ENCODE results near the gene ZC3H13. TPM values are rescaled to one million over a fixed set of nuclear protein-coding genes. Genes with fewer than 3 reads are reported as not detected.

Gene ZC3H13
- total RNA-seq, 2 experiments from 2014 or later = 34.1 to 37.7 TPM

- peaks cover 2% of the 10 kb centered on the region for H3K9me3 Mint-ChIP-seq
- peaks cover 75% of the 10 kb centered on the region for H3K36me3 Mint-ChIP-seq (ENCODE audit: low read depth)
- H3K27ac Mint-ChIP-seq = no peak overlapping the region
- POLR2A ChIA-PET = no interaction called here
- no peak for DNase-seq
- peaks cover 6% of the 10 kb centered on the region for H3K4me1 Mint-ChIP-seq
- no peak overlapping the region for H3K4me3 Mint-ChIP-seq
- CTCF ChIA-PET = no interaction called here
- H3K27me3 Mint-ChIP-seq = no peaks in the 10 kb centered on the region
These were observed 77.2 kb downstream of the ZC3H13 start for GRCh38 chr13:45975337-45975736.

- H3K9me3 Mint-ChIP-seq = peaks cover 2% of the 10 kb centered on the region
- H3K27me3 Mint-ChIP-seq = no peaks in the 10 kb centered on the region
- H3K4me1 Mint-ChIP-seq = peaks cover 6% of the 10 kb centered on the region
- POLR2A ChIA-PET = no interaction called here
- H3K27ac Mint-ChIP-seq = no peak overlapping the region
- DNase-seq = no peak
- H3K4me3 Mint-ChIP-seq = no peak overlapping the region
- peaks cover 78% of the 10 kb centered on the region for H3K36me3 Mint-ChIP-seq (ENCODE audit: low read depth)
- CTCF ChIA-PET = no interaction called here
These were observed 78.0 kb downstream of the ZC3H13 start for GRCh38 chr13:45974500-45974899.

GRCh38 chr13:45967589-45967988 is 85.0 kb downstream of the ZC3H13 start:
- Mint-ChIP-seq H3K36me3 (ENCODE audit: low read depth) (peaks cover 73% of the 10 kb centered on the region), H3K9me3 (no peaks in the 10 kb centered on the region), H3K27ac (no peak overlapping the region), H3K27me3 (no peaks in the 10 kb centered on the region), H3K4me3 (no peak overlapping the region), H3K4me1 (peaks cover 5% of the 10 kb centered on the region)
- DNase-seq = no peak
- ChIA-PET POLR2A (no interaction called here), CTCF (no interaction called here)

GRCh38 chr13:45966715-45967114 is 85.8 kb downstream of the ZC3H13 start:
- POLR2A ChIA-PET = no interaction called here
- Mint-ChIP-seq H3K9me3 (no peaks in the 10 kb centered on the region), H3K4me3 (no peak overlapping the region), H3K27me3 (no peaks in the 10 kb centered on the region), H3K27ac (peak overlapping the region; percentile 17), H3K4me1 (peaks cover 5% of the 10 kb centered on the region), H3K36me3 (ENCODE audit: low read depth) (peaks cover 68% of the 10 kb centered on the region)
- no peak for DNase-seq
- CTCF ChIA-PET = no interaction called here

GRCh38 chr13:45961468-45961867 is 91.1 kb downstream of the ZC3H13 start:
- Mint-ChIP-seq H3K36me3 (ENCODE audit: low read depth) (peaks cover 55% of the 10 kb centered on the region), H3K4me1 (no peaks in the 10 kb centered on the region), H3K4me3 (no peak overlapping the region), H3K27me3 (no peaks in the 10 kb centered on the region), H3K27ac (no peak overlapping the region), H3K9me3 (no peaks in the 10 kb centered on the region)
- DNase-seq = no peak
- ChIA-PET CTCF (no interaction called here), POLR2A (no interaction called here)

- no peak overlapping the region for H3K27ac Mint-ChIP-seq
- H3K4me1 Mint-ChIP-seq = no peaks in the 10 kb centered on the region
- no peaks in the 10 kb centered on the region for H3K27me3 Mint-ChIP-seq
- H3K4me3 Mint-ChIP-seq = no peak overlapping the region
- ChIA-PET POLR2A (no interaction called here), CTCF (interaction anchor here (0.6 kb wide), 1 partner anchor 515 kb away, joined by 3 read pairs; no protein-coding TSS in a partner anchor)
- H3K9me3 Mint-ChIP-seq = no peaks in the 10 kb centered on the region
- DNase-seq = no peak
- H3K36me3 Mint-ChIP-seq (ENCODE audit: low read depth) = peaks cover 36% of the 10 kb centered on the region
These were observed 97.4 kb downstream of the ZC3H13 start for GRCh38 chr13:45954836-45955800.

GRCh38 chr13:45953082-45953481 is 99.5 kb downstream of the ZC3H13 start:
- Mint-ChIP-seq H3K4me3 (no peak overlapping the region), H3K36me3 (ENCODE audit: low read depth) (peaks cover 25% of the 10 kb centered on the region), H3K27ac (no peak overlapping the region), H3K27me3 (no peaks in the 10 kb centered on the region), H3K9me3 (no peaks in the 10 kb centered on the region), H3K4me1 (no peaks in the 10 kb centered on the region)
- ChIA-PET CTCF (no interaction called here), POLR2A (no interaction called here)
- DNase-seq = no peak

GRCh38 chr13:45951724-45952123 is 100.8 kb downstream of the ZC3H13 start:
- DNase-seq = no peak
- H3K36me3 Mint-ChIP-seq (ENCODE audit: low read depth) = peaks cover 14% of the 10 kb centered on the region
- CTCF ChIA-PET = no interaction called here
- H3K4me1 Mint-ChIP-seq = no peaks in the 10 kb centered on the region
- H3K27ac Mint-ChIP-seq = no peak overlapping the region
- no peaks in the 10 kb centered on the region for H3K9me3 Mint-ChIP-seq
- POLR2A ChIA-PET = no interaction called here
- no peak overlapping the region for H3K4me3 Mint-ChIP-seq
- H3K27me3 Mint-ChIP-seq = no peaks in the 10 kb centered on the region

- CTCF ChIA-PET = no interaction called here
- H3K9me3 Mint-ChIP-seq = no peaks in the 10 kb centered on the region
- H3K4me3 Mint-ChIP-seq = no peak overlapping the region
- DNase-seq = no peak
- no peaks in the 10 kb centered on the region for H3K4me1 Mint-ChIP-seq
- H3K27me3 Mint-ChIP-seq = no peaks in the 10 kb centered on the region
- peaks cover 10% of the 10 kb centered on the region for H3K36me3 Mint-ChIP-seq (ENCODE audit: low read depth)
- no peak overlapping the region for H3K27ac Mint-ChIP-seq
- POLR2A ChIA-PET = no interaction called here
These were observed 101.4 kb downstream of the ZC3H13 start for GRCh38 chr13:45951166-45951565.

- no peak for DNase-seq
- ChIA-PET POLR2A (no interaction called here), CTCF (interaction anchor here (1.6 kb wide), 1 partner anchor 14 kb away, joined by 5 read pairs; no protein-coding TSS in a partner anchor)
- H3K27ac Mint-ChIP-seq = no peak overlapping the region
- no peaks in the 10 kb centered on the region for H3K9me3 Mint-ChIP-seq
- H3K4me1 Mint-ChIP-seq = no peaks in the 10 kb centered on the region
- peaks cover 5% of the 10 kb centered on the region for H3K36me3 Mint-ChIP-seq (ENCODE audit: low read depth)
- H3K27me3 Mint-ChIP-seq = no peaks in the 10 kb centered on the region
- H3K4me3 Mint-ChIP-seq = no peak overlapping the region
These were observed 102.1 kb downstream of the ZC3H13 start for GRCh38 chr13:45950386-45951000.

GRCh38 chr13:45949161-45949560 is 103.4 kb downstream of the ZC3H13 start:
- CTCF ChIA-PET = interaction anchor here (1.6 kb wide), 1 partner anchor 12 kb away, joined by 5 read pairs; no protein-coding TSS in a partner anchor
- Mint-ChIP-seq H3K4me1 (no peaks in the 10 kb centered on the region), H3K9me3 (no peaks in the 10 kb centered on the region), H3K27me3 (no peaks in the 10 kb centered on the region), H3K4me3 (no peak overlapping the region), H3K36me3 (ENCODE audit: low read depth) (no peaks in the 10 kb centered on the region), H3K27ac (no peak overlapping the region)
- POLR2A ChIA-PET = no interaction called here
- no peak for DNase-seq

- Mint-ChIP-seq H3K27ac (no peak overlapping the region), H3K4me1 (no peaks in the 10 kb centered on the region), H3K9me3 (no peaks in the 10 kb centered on the region), H3K27me3 (peaks cover 18% of the 10 kb centered on the region), H3K36me3 (ENCODE audit: low read depth) (no peaks in the 10 kb centered on the region), H3K4me3 (no peak overlapping the region)
- DNase-seq = no peak
- CTCF ChIA-PET = no interaction called here
- POLR2A ChIA-PET = no interaction called here
These were observed 108.6 kb downstream of the ZC3H13 start for GRCh38 chr13:45943965-45944364.

- ChIA-PET POLR2A (no interaction called here), CTCF (no interaction called here)
- no peaks in the 10 kb centered on the region for H3K9me3 Mint-ChIP-seq
- DNase-seq = no peak
- H3K4me3 Mint-ChIP-seq = no peak overlapping the region
- H3K27me3 Mint-ChIP-seq = peaks cover 18% of the 10 kb centered on the region
- no peak overlapping the region for H3K27ac Mint-ChIP-seq
- no peaks in the 10 kb centered on the region for H3K4me1 Mint-ChIP-seq
- no peaks in the 10 kb centered on the region for H3K36me3 Mint-ChIP-seq (ENCODE audit: low read depth)
These were observed 109.4 kb downstream of the ZC3H13 start for GRCh38 chr13:45943120-45943519.

GRCh38 chr13:45941261-45941660 is 111.3 kb downstream of the ZC3H13 start:
- Mint-ChIP-seq H3K4me3 (no peak overlapping the region), H3K9me3 (no peaks in the 10 kb centered on the region), H3K27me3 (peaks cover 18% of the 10 kb centered on the region), H3K36me3 (ENCODE audit: low read depth) (no peaks in the 10 kb centered on the region), H3K4me1 (no peaks in the 10 kb centered on the region), H3K27ac (no peak overlapping the region)
- POLR2A ChIA-PET = no interaction called here
- no peak for DNase-seq
- CTCF ChIA-PET = no interaction called here

Data from activated CD4-positive, alpha-beta memory T cell treated with anti-CD3 and anti-CD28 coated beads, Interleukin-2, amount 10 ng/mL, durations not matched to agents 7 days and 5 days (primary cell).